Fibroblast of lung (primary cell): ENCODE data around the gene HOXA11. TPM values are rescaled to one million over a fixed set of nuclear protein-coding genes. Genes with fewer than 3 reads are reported as not detected.

Source experiments
- DNase-seq, 2 donors: peaks; one replicate each; pipeline versions ENCODE4 v3.0.0 to v3.0.0-alpha.2; 2010; ENCODE audit warnings: low read depth in 2 of 2
- H2AFZ ChIP-seq: 2 replicates; pipeline ENCODE4 v1.5.1; 2012; ENCODE audit warnings: low read length, control low read depth, inconsistent platforms
- H3K27ac ChIP-seq: 2 replicates; pipeline ENCODE4 v1.5.1; 2011; ENCODE audit warnings: low read length, control low read depth; ENCODE audit not compliant: insufficient read depth
- H3K27me3 ChIP-seq: 2 replicates; pipeline ENCODE4 v1.5.1; 2011; ENCODE audit warnings: mild to moderate bottlenecking, low read length; ENCODE audit not compliant: control insufficient read depth, insufficient read depth
- H3K36me3 ChIP-seq: 2 replicates; pipeline ENCODE4 v1.5.1; 2011; ENCODE audit warnings: low read length; ENCODE audit not compliant: control insufficient read depth, insufficient read depth
- H3K4me1 ChIP-seq: 2 replicates; pipeline ENCODE4 v1.5.1; 2011; ENCODE audit warnings: low read length; ENCODE audit not compliant: control insufficient read depth, insufficient read depth; ENCODE audit errors: extremely low read depth
- H3K4me2 ChIP-seq: 2 replicates; pipeline ENCODE4 v1.5.1; 2011; ENCODE audit warnings: low read length, control low read depth; ENCODE audit not compliant: insufficient read depth; ENCODE audit errors: extremely low read depth
- H3K4me3 ChIP-seq, 4 experiments: fragments of 200-600 bp in 1 of 4; sonication (generic) in 1 of 4; replicated peaks in 1 of 4; 2 replicates each; pipeline ENCODE4 v1.5.1; 2011 to 2016; ENCODE audit warnings: low read length in 4 of 4, low read depth in 3 of 4, mild to moderate bottlenecking in 3 of 4, control low read depth in 2 of 4, inconsistent platforms in 1 of 4, mixed read lengths in 1 of 4; ENCODE audit not compliant: insufficient read depth in 1 of 4; ENCODE audit errors: control extremely low read depth in 1 of 4
- H3K79me2 ChIP-seq: 2 replicates; pipeline ENCODE4 v1.5.1; 2012; ENCODE audit warnings: mild to moderate bottlenecking, low read length, inconsistent platforms; ENCODE audit not compliant: control insufficient read depth, insufficient read depth
- H3K9ac ChIP-seq: 2 replicates; pipeline ENCODE4 v1.5.1; 2011; ENCODE audit warnings: mild to moderate bottlenecking, low read length, control low read depth; ENCODE audit not compliant: insufficient read depth
- H3K9me3 ChIP-seq: 2 replicates; pipeline ENCODE4 v1.5.1; 2012; ENCODE audit warnings: low read depth, low read length; ENCODE audit not compliant: control insufficient read depth, insufficient read depth
- H4K20me1 ChIP-seq: 2 replicates; pipeline ENCODE4 v1.5.1; 2011; ENCODE audit warnings: low read length; ENCODE audit not compliant: control insufficient read depth, insufficient read depth; ENCODE audit errors: extremely low read depth
- EZH2 ChIP-seq: IDR thresholded peaks from 2 replicates; pipeline ENCODE4 v1.5.1; 2012; ENCODE audit warnings: low read length, control low read depth, mild to moderate bottlenecking; ENCODE audit errors: missing control alignments
- polyA plus RNA-seq, 2 donors: library from polyadenylated mRNA; depleted of rRNA in 1 of 2; stranded (reverse) in 1 of 2; unstranded in 1 of 2; fragments of >200 nt; gene quantifications; 2 replicates each; pipeline ENCODE4 v1.2.1, GENCODE V29; 2011 to 2012; ENCODE audit warnings: missing spikeins in 1 of 2
- total RNA-seq: library from RNA; depleted of rRNA; stranded (reverse); fragments of >200 nt; gene quantifications from 2 replicates; pipeline ENCODE4 v1.2.1, GENCODE V29; 2014
- TF ChIP-seq, protein P1 (sequence below), 2 donors: IDR thresholded peaks in 1 of 2; conservative IDR thresholded peaks in 1 of 2; 1 replicate in 1 of 2; 2 replicates in 1 of 2; pipeline ENCODE4 v1.5.1; 2011 to 2012; ENCODE audit warnings: low read length in 2 of 2, control low read depth in 1 of 2, inconsistent platforms in 1 of 2, low read depth in 1 of 2, mild to moderate bottlenecking in 1 of 2

The HOXA11 gene
- total and polyA plus RNA-seq, 2 donors (not counting 1 experiment from before 2014, with no cell fraction given) = 0.18 TPM; not detected in 1

- H3K36me3 ChIP-seq = no peaks in the 10 kb centered on the region
- peaks cover 10% of the 10 kb centered on the region for H3K79me2 ChIP-seq
- peaks cover 4% of the 10 kb centered on the region for H3K4me1 ChIP-seq
- peak overlapping the region; percentile 90 for H2AFZ ChIP-seq
- no peaks in the 10 kb centered on the region for H4K20me1 ChIP-seq
- no peaks in the 10 kb centered on the region for H3K9me3 ChIP-seq
- H3K27ac ChIP-seq = peak overlapping the region; percentile 63
- peak overlapping the region; percentile 64 to 86 (median 73) for H3K4me3 ChIP-seq
- H3K27me3 ChIP-seq = no peaks in the 10 kb centered on the region
- peak in 1 of 2 donors; percentile 29 for DNase-seq
- TF ChIP-seq, protein P1, sequence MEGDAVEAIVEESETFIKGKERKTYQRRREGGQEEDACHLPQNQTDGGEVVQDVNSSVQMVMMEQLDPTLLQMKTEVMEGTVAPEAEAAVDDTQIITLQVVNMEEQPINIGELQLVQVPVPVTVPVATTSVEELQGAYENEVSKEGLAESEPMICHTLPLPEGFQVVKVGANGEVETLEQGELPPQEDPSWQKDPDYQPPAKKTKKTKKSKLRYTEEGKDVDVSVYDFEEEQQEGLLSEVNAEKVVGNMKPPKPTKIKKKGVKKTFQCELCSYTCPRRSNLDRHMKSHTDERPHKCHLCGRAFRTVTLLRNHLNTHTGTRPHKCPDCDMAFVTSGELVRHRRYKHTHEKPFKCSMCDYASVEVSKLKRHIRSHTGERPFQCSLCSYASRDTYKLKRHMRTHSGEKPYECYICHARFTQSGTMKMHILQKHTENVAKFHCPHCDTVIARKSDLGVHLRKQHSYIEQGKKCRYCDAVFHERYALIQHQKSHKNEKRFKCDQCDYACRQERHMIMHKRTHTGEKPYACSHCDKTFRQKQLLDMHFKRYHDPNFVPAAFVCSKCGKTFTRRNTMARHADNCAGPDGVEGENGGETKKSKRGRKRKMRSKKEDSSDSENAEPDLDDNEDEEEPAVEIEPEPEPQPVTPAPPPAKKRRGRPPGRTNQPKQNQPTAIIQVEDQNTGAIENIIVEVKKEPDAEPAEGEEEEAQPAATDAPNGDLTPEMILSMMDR (conservative IDR thresholded peaks at IDR 0.05 in 1 of 2, IDR thresholded peaks at IDR 0.05 in 1 of 2; ENCODE audit: low read depth in 1 of 2, low read length in 2 of 2) = no peak
- TF ChIP-seq EZH2 = no peak
- H3K4me2 ChIP-seq = peak overlapping the region; percentile 85
- H3K9ac ChIP-seq = peak overlapping the region; percentile 67
Observed at GRCh38 chr7:27155816-27156507, 29.1 kb downstream of the HOXA11 start.

- no peaks in the 10 kb centered on the region for H4K20me1 ChIP-seq
- no peaks in the 10 kb centered on the region for H3K27me3 ChIP-seq
- peak overlapping the region; percentile 33 to 86 (median 73) for H3K4me3 ChIP-seq
- H3K9ac ChIP-seq = no peak overlapping the region
- H3K4me1 ChIP-seq = peaks cover 4% of the 10 kb centered on the region
- H2AFZ ChIP-seq = peak overlapping the region; percentile 90
- H3K79me2 ChIP-seq = peaks cover 16% of the 10 kb centered on the region
- peak overlapping the region; percentile 85 for H3K4me2 ChIP-seq
- DNase-seq = no peak
- no peaks in the 10 kb centered on the region for H3K9me3 ChIP-seq
- no peaks in the 10 kb centered on the region for H3K36me3 ChIP-seq
- H3K27ac ChIP-seq = no peak overlapping the region
- TF ChIP-seq EZH2 = no peak
- TF ChIP-seq, protein P1 (conservative IDR thresholded peaks at IDR 0.05 in 1 of 2, IDR thresholded peaks at IDR 0.05 in 1 of 2; ENCODE audit: low read depth in 1 of 2, low read length in 2 of 2) = no peak
Observed at GRCh38 chr7:27154901-27155815, 29.9 kb downstream of the HOXA11 start.

- H3K36me3 ChIP-seq = no peaks in the 10 kb centered on the region
- TF ChIP-seq, protein P1 (conservative IDR thresholded peaks at IDR 0.05 in 1 of 2, IDR thresholded peaks at IDR 0.05 in 1 of 2; ENCODE audit: low read depth in 1 of 2, low read length in 2 of 2) = no peak
- TF ChIP-seq EZH2 = no peak
- no peak overlapping the region for H3K4me3 ChIP-seq
- DNase-seq = no peak
- no peak overlapping the region for H3K4me2 ChIP-seq
- no peaks in the 10 kb centered on the region for H3K27me3 ChIP-seq
- H3K4me1 ChIP-seq = peaks cover 4% of the 10 kb centered on the region
- H4K20me1 ChIP-seq = no peaks in the 10 kb centered on the region
- peaks cover 22% of the 10 kb centered on the region for H3K79me2 ChIP-seq
- H3K9ac ChIP-seq = no peak overlapping the region
- no peak overlapping the region for H3K27ac ChIP-seq
- H2AFZ ChIP-seq = no peak overlapping the region
- no peaks in the 10 kb centered on the region for H3K9me3 ChIP-seq
Observed at GRCh38 chr7:27154369-27154768, 30.7 kb downstream of the HOXA11 start.
